Osteocyte (in vitro differentiated cells): ENCODE results near the gene PPP2CA. TPM values are rescaled to one million over a fixed set of nuclear protein-coding genes. Genes with fewer than 3 reads are reported as not detected.

Experiments used
- DNase-seq: peaks from one replicate; pipeline ENCODE4 v3.0.0; 2021; ENCODE audit warnings: mixed read lengths; ENCODE audit not compliant: unreplicated experiment; ENCODE audit errors: extremely low spot score
- H3K27ac Mint-ChIP-seq: one replicate; pipeline ENCODE4 v1.8.0; 2021; ENCODE audit warnings: mild to moderate bottlenecking, mixed read lengths; ENCODE audit not compliant: unreplicated experiment
- H3K27me3 Mint-ChIP-seq: one replicate; pipeline ENCODE4 v1.8.0; 2021; ENCODE audit warnings: mixed read lengths; ENCODE audit not compliant: unreplicated experiment
- H3K36me3 Mint-ChIP-seq: one replicate; pipeline ENCODE4 v1.8.0; 2021; ENCODE audit warnings: mixed read lengths; ENCODE audit not compliant: unreplicated experiment
- H3K4me1 Mint-ChIP-seq: one replicate; pipeline ENCODE4 v1.8.0; 2021; ENCODE audit warnings: mixed read lengths; ENCODE audit not compliant: unreplicated experiment
- H3K4me3 Mint-ChIP-seq: one replicate; pipeline ENCODE4 v1.8.0; 2021; ENCODE audit warnings: mild to moderate bottlenecking, moderate library complexity, mixed read lengths; ENCODE audit not compliant: unreplicated experiment
- H3K9me3 Mint-ChIP-seq: one replicate; pipeline ENCODE4 v1.8.0; 2021; ENCODE audit warnings: mixed read lengths; ENCODE audit not compliant: unreplicated experiment
- CTCF ChIP-seq: fragments of 200-600 bp; sonication (generic); IDR thresholded peaks from 2 replicates; pipeline ENCODE4 v1.5.0; 2021; ENCODE audit warnings: antibody characterized with exemption, mild to moderate bottlenecking, moderate library complexity
- total RNA-seq: library from RNA; stranded (reverse); gene quantifications from 2 replicates; pipeline ENCODE4 v1.2.1, GENCODE V29; 2021

Gene PPP2CA
- total RNA-seq, 1 donor from 2014 or later: 117 TPM

- no peaks in the 10 kb centered on the region for H3K27me3 Mint-ChIP-seq
- no peak for DNase-seq
- peaks cover 1% of the 10 kb centered on the region for H3K4me1 Mint-ChIP-seq
- H3K4me3 Mint-ChIP-seq: no peak overlapping the region
- peaks cover 4% of the 10 kb centered on the region for H3K36me3 Mint-ChIP-seq
- TF ChIP-seq CTCF: no peak
- H3K9me3 Mint-ChIP-seq: no peaks in the 10 kb centered on the region
- H3K27ac Mint-ChIP-seq: no peak overlapping the region
Observed at GRCh38 chr5:134189031-134189430, 36.8 kb downstream of the PPP2CA start.

- TF ChIP-seq CTCF: no peak
- H3K9me3 Mint-ChIP-seq: no peaks in the 10 kb centered on the region
Observed at GRCh38 chr5:134188092-134188491, 37.8 kb downstream of the PPP2CA start.

GRCh38 chr5:134184155-134185135, 41.4 kb downstream of the PPP2CA start:
- DNase-seq: peak; percentile 89

More at GRCh38 chr5:134188092-134188491, 37.8 kb downstream of the PPP2CA start:
- Mint-ChIP-seq H3K27me3 (no peaks in the 10 kb centered on the region), H3K4me1 (peaks cover 1% of the 10 kb centered on the region), H3K27ac (no peak overlapping the region), H3K4me3 (no peak overlapping the region), H3K36me3 (no peaks in the 10 kb centered on the region)
- no peak for DNase-seq

GRCh38 chr5:134183481-134183880, 42.4 kb downstream of the PPP2CA start:
- Mint-ChIP-seq H3K9me3 (no peaks in the 10 kb centered on the region), H3K27me3 (peaks cover 5% of the 10 kb centered on the region), H3K4me1 (no peaks in the 10 kb centered on the region), H3K4me3 (no peak overlapping the region), H3K27ac (no peak overlapping the region), H3K36me3 (no peaks in the 10 kb centered on the region)
- DNase-seq: no peak
- TF ChIP-seq CTCF: no peak

More at GRCh38 chr5:134184155-134185135, 41.4 kb downstream of the PPP2CA start:
- TF ChIP-seq CTCF: peak; percentile 90
- Mint-ChIP-seq H3K4me3 (no peak overlapping the region), H3K4me1 (peaks cover 1% of the 10 kb centered on the region), H3K9me3 (no peaks in the 10 kb centered on the region), H3K27ac (no peak overlapping the region), H3K27me3 (peaks cover 5% of the 10 kb centered on the region), H3K36me3 (no peaks in the 10 kb centered on the region)

GRCh38 chr5:134178096-134178419, 47.8 kb downstream of the PPP2CA start:
- Mint-ChIP-seq H3K27me3 (peaks cover 5% of the 10 kb centered on the region), H3K4me1 (peaks cover 22% of the 10 kb centered on the region), H3K4me3 (peak overlapping the region; percentile 91), H3K9me3 (no peaks in the 10 kb centered on the region), H3K27ac (peak overlapping the region; percentile 97), H3K36me3 (peaks cover 4% of the 10 kb centered on the region)
- no peak for DNase-seq
- TF ChIP-seq CTCF: no peak
